Endodermal cell (in vitro differentiated cells): ENCODE measurements around the gene LPP. TPM values are rescaled to one million over a fixed set of nuclear protein-coding genes. Genes with fewer than 3 reads are reported as not detected.

Experiments used
- DNase-seq: peaks from one replicate; pipeline ENCODE4 v3.0.0-alpha.2; 2017
- H3K27ac ChIP-seq: 2 replicates; pipeline ENCODE4 v1.5.1; 2013; ENCODE audit warnings: mild to moderate bottlenecking, low read depth, low read length, moderate library complexity
- H3K27me3 ChIP-seq: 2 replicates; pipeline ENCODE4 v1.6.1; 2013; ENCODE audit warnings: mild to moderate bottlenecking, low read length, moderate library complexity; ENCODE audit not compliant: insufficient read depth, control insufficient read depth, poor library complexity, severe bottlenecking
- H3K36me3 ChIP-seq: 2 replicates; pipeline ENCODE4 v1.7.0; 2013; ENCODE audit warnings: mild to moderate bottlenecking, low read length, moderate library complexity; ENCODE audit not compliant: control insufficient read depth, insufficient read depth
- H3K4me1 ChIP-seq: one replicate; pipeline ENCODE4 v1.7.0; 2013; ENCODE audit warnings: low read length; ENCODE audit not compliant: control insufficient read depth, insufficient read depth
- H3K4me3 ChIP-seq: 2 replicates; pipeline ENCODE4 v1.5.1; 2013; ENCODE audit warnings: mild to moderate bottlenecking, low read length, moderate library complexity
- H3K9ac ChIP-seq: 2 replicates; pipeline ENCODE4 v1.6.1; 2013; ENCODE audit warnings: mild to moderate bottlenecking, low read length, moderate library complexity; ENCODE audit not compliant: poor library complexity, severe bottlenecking; ENCODE audit errors: extremely low read depth
- H3K9me3 ChIP-seq: 2 replicates; pipeline ENCODE4 v1.6.1; 2013; ENCODE audit warnings: mild to moderate bottlenecking, low read length, moderate library complexity; ENCODE audit not compliant: control insufficient read depth
- H3K27ac Mint-ChIP-seq: 2 replicates; pipeline ENCODE4 v1.8.0; 2020; ENCODE audit warnings: mixed read lengths
- H3K27me3 Mint-ChIP-seq: 2 replicates; pipeline ENCODE4 v1.8.0; 2021; ENCODE audit warnings: mild to moderate bottlenecking, mixed read lengths; ENCODE audit not compliant: insufficient read depth
- H3K36me3 Mint-ChIP-seq: 2 replicates; pipeline ENCODE4 v1.8.0; 2020; ENCODE audit warnings: low read depth, mixed read lengths
- H3K4me1 Mint-ChIP-seq: 2 replicates; pipeline ENCODE4 v1.8.0; 2020; ENCODE audit warnings: mixed read lengths
- H3K4me3 Mint-ChIP-seq: 2 replicates; pipeline ENCODE4 v1.8.0; 2020; ENCODE audit warnings: mild to moderate bottlenecking, moderate library complexity, mixed read lengths
- H3K9me3 Mint-ChIP-seq: 2 replicates; pipeline ENCODE4 v1.8.0; 2020; ENCODE audit warnings: mild to moderate bottlenecking, mixed read lengths
- CTCF ChIP-seq: fragments of 200-600 bp; sonication (generic); conservative IDR thresholded peaks from 2 replicates; pipeline ENCODE4 v1.5.0; 2021; ENCODE audit warnings: antibody characterized with exemption, mild to moderate bottlenecking
- WGBS, 2 experiments: methylation state at CpG; one replicate each; pipeline versions ENCODE4 v1.1.5 to v1.1.7; 2013; ENCODE audit warnings: missing lambda C conversion rate in 2 of 2, mixed read lengths in 1 of 2; ENCODE audit not compliant: insufficient coverage in 1 of 2, insufficient read length in 1 of 2; 5-methylcytosine and 5-hydroxymethylcytosine counted together
- total RNA-seq, 2 donors: library from RNA; stranded (reverse); fragmentation: NEBNext Ultra II Directional in 1 of 2; extraction: Animal tissue kit (Norgen Biotek cat#: 25700) in 1 of 2; gene quantifications; 2 replicates in 1 of 2; 3 replicates in 1 of 2; pipeline ENCODE4 v1.2.1, GENCODE V29; 2021

Gene LPP
- total RNA-seq, 2 donors from 2014 or later = 78.0 to 105 TPM

GRCh38 chr3:188229726-188230125 lies 75.8 kb downstream of the LPP start:
- peaks cover 13% of the 10 kb centered on the region for H3K4me1 Mint-ChIP-seq
- no peak for TF ChIP-seq CTCF
- Histone ChIP-seq H3K36me3 (peaks cover 53% of the 10 kb centered on the region), H3K4me3 (no peak overlapping the region), H3K27ac (no peak overlapping the region), H3K9ac (no peak overlapping the region), H3K9me3 (no peaks in the 10 kb centered on the region), H3K4me1 (peaks cover 7% of the 10 kb centered on the region), H3K27me3 (no peaks in the 10 kb centered on the region)
- no peak overlapping the region for H3K4me3 Mint-ChIP-seq
- H3K36me3 Mint-ChIP-seq = peaks cover 9% of the 10 kb centered on the region
- H3K27me3 Mint-ChIP-seq = no peaks in the 10 kb centered on the region
- WGBS, 2 experiments = 98 to 100% methylated on average over 1 to 2 of the region's 2 CpGs
- H3K27ac Mint-ChIP-seq = no peak overlapping the region
- no peaks in the 10 kb centered on the region for H3K9me3 Mint-ChIP-seq
- no peak for DNase-seq

DNA sequence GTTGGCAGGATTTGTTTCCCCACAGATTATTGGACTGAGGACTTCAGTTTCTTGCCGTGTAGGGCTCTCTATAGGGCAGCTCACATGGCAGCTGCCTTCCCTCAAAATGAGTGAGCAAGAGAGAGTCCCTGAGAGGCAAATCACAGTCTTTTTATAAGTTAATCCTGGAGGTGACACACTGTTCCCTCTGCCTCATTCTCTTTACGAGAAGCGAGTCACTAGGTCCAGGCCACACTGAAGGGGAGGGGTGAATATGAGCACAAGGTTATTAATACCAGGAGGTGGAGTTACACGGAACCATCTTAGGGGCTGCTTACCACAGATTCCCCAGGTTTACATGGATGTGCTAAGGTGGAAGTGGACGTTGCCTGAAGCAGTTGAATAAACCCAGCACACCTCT lies 77.0 kb downstream of the LPP start:
- peaks cover 42% of the 10 kb centered on the region for H3K36me3 ChIP-seq
- DNase-seq = no peak
- peaks cover 13% of the 10 kb centered on the region for H3K4me1 Mint-ChIP-seq
- no peak for TF ChIP-seq CTCF
- H3K9me3 ChIP-seq = no peaks in the 10 kb centered on the region
- no peak overlapping the region for H3K27ac Mint-ChIP-seq
- no peak overlapping the region for H3K4me3 ChIP-seq
- H3K9ac ChIP-seq = no peak overlapping the region
- H3K27me3 ChIP-seq = no peaks in the 10 kb centered on the region
- no peaks in the 10 kb centered on the region for H3K27me3 Mint-ChIP-seq
- no peak overlapping the region for H3K4me3 Mint-ChIP-seq
- H3K9me3 Mint-ChIP-seq = no peaks in the 10 kb centered on the region
- H3K36me3 Mint-ChIP-seq = peaks cover 5% of the 10 kb centered on the region
- H3K27ac ChIP-seq = no peak overlapping the region
- H3K4me1 ChIP-seq = peaks cover 7% of the 10 kb centered on the region
- WGBS, 2 experiments = 93 to 98% methylated on average over 3 to 5 of the region's 5 CpGs

DNA sequence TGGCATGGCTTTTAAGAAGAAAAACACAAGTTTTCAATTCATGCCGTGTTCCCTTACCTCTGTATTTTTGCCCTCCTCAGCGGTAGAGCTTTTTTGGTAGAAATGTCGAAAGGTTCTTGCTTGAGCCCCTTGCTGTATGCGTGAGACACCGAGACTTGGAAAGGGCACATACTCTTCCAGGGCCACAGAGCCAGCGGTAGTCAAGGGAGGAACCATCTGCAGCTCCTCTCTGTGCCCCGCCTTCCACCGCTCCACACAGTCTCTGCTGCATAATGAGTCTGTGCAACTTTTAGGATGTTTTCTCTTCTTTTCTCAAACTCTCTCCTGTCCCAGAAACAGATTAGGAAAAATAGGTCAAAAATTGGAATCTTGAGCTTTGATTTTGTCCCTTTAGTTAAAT lies 77.5 kb downstream of the LPP start:
- H3K9me3 Mint-ChIP-seq = no peaks in the 10 kb centered on the region
- WGBS, 2 experiments = 95 to 98% methylated on average over 6 to 8 of the region's 8 CpGs
- no peak overlapping the region for H3K27ac Mint-ChIP-seq
- H3K4me3 Mint-ChIP-seq = no peak overlapping the region
- no peak for DNase-seq
- Histone ChIP-seq H3K4me3 (no peak overlapping the region), H3K27me3 (no peaks in the 10 kb centered on the region), H3K27ac (no peak overlapping the region), H3K9me3 (no peaks in the 10 kb centered on the region), H3K9ac (no peak overlapping the region), H3K36me3 (peaks cover 39% of the 10 kb centered on the region), H3K4me1 (peaks cover 7% of the 10 kb centered on the region)
- peaks cover 5% of the 10 kb centered on the region for H3K36me3 Mint-ChIP-seq
- peaks cover 13% of the 10 kb centered on the region for H3K4me1 Mint-ChIP-seq
- no peak for TF ChIP-seq CTCF
- H3K27me3 Mint-ChIP-seq = no peaks in the 10 kb centered on the region
